Upper lobe of left lung (tissue), 6 donors: ENCODE results near the gene SEL1L3. TPM values are rescaled to one million over a fixed set of nuclear protein-coding genes. Genes with fewer than 3 reads are reported as not detected.

Source experiments
- ATAC-seq, 2 donors: fragments of 200-7000 bp; cut with Tn5 transposase; one replicate each; pipeline ENCODE4 v1.9.1; 2022; ENCODE audit warnings: mild to moderate bottlenecking in 2 of 2, moderate library complexity in 2 of 2; ENCODE audit not compliant: low FRiP score in 2 of 2
- DNase-seq, 2 donors: peaks; one replicate each; pipeline ENCODE4 v3.0.0-alpha.2; 2019 to 2020
- H3K27ac ChIP-seq, 4 donors: fragments of 200-600 bp; sonication (generic); one replicate each; pipeline ENCODE4 v1.5.1; 2016 to 2019
- H3K27me3 ChIP-seq, 4 donors: fragments of 200-600 bp; sonication (generic); one replicate each; pipeline ENCODE4 v1.5.1; 2017 to 2019
- H3K36me3 ChIP-seq, 4 donors: fragments of 200-600 bp; sonication (generic); one replicate each; pipeline ENCODE4 v1.5.1; 2016 to 2019
- H3K4me1 ChIP-seq, 4 donors: fragments of 200-600 bp; sonication (generic); one replicate each; pipeline ENCODE4 v1.5.1; 2018 to 2019
- H3K4me3 ChIP-seq, 4 donors: fragments of 200-600 bp; sonication (generic); one replicate each; pipeline ENCODE4 v1.5.1; 2017 to 2019; ENCODE audit warnings: mild to moderate bottlenecking in 2 of 4, moderate library complexity in 1 of 4
- H3K9me3 ChIP-seq, 4 donors: fragments of 200-600 bp; sonication (generic); one replicate each; pipeline ENCODE4 v1.5.1; 2018 to 2019
- EP300 ChIP-seq, 4 donors: sonication (generic); formaldehyde crosslinking; IDR thresholded peaks; one replicate each; pipeline ENCODE4 v1.5.1; 2017; ENCODE audit warnings: antibody characterized with exemption in 4 of 4, control low read depth in 2 of 4
- POLR2A ChIP-seq, 4 donors: fragments of 450-650 bp; IDR thresholded peaks; one replicate each; pipeline ENCODE4 v1.5.1; 2016 to 2017; ENCODE audit warnings: antibody characterized with exemption in 4 of 4, mild to moderate bottlenecking in 2 of 4
- POLR2AphosphoS5 ChIP-seq, 2 donors: sonication (generic); formaldehyde crosslinking; IDR thresholded peaks; one replicate each; pipeline ENCODE4 v1.5.1; 2017; ENCODE audit warnings: antibody characterized with exemption in 2 of 2
- WGBS, 2 donors: methylation state at CpG; one replicate each; pipeline ENCODE4 v1.1.5; 2017 to 2018; 5-methylcytosine and 5-hydroxymethylcytosine counted together
- total RNA-seq, 6 donors: library from RNA; depleted of rRNA in 4 of 6; stranded (reverse); fragments of >200 nt in 4 of 6; gene quantifications; one replicate each; pipeline versions ENCODE4 v1.1.0 to v1.2.1, GENCODE V29; 2016 to 2021
- TF ChIP-seq, protein P1 (sequence below), 6 experiments: fragments of 450-650 bp in 4 of 6; fragments of 200-600 bp in 2 of 6; sonication (generic) in 2 of 6; IDR thresholded peaks; one replicate each; pipeline ENCODE4 v1.5.1; 2016 to 2019; ENCODE audit warnings: antibody characterized with exemption in 6 of 6
- donor health status: DM: no; HTN: no; CAD: no; lungs with moderate emphysema.
- donor health status: DM: no; HTN: yes; CAD: no; lungs with severe emphysema.

The SEL1L3 gene
- total RNA-seq, 6 donors from 2014 or later: 41.7 to 197 (median 64.7) TPM

DNA sequence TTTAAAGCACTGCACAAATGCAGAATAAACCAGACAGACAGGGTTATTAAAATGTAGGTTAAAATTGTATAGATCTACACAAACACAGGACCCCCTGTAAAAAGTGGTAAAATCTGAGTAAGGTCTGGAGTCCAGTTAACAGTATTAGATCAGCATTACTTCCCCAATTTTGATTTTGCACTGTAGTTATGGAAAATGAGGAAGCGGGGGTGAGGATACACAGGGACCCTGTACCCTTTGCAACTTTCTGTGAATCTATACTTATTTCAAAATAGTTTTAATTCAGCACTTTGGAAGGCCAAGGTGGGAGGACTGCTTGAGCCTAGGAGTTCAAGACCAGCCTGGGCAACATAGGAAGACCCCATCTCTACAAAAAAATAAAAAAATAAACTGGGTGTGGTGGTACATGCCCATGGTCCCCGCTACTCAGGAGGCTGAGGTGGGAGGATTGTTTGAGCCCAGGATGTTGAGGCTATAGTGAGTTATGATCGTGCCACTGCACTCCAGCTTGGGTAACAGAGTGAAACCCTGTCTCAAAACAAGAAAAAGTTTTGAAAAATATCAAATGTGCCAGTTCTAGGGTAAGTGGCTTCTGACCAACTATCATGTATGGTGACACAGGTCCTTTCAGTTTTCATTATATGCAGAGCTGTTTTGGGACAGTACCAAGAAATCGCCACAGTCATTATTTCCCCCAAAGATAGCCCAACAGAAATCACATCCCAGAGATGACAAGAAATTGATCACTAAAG lies 17.7 kb downstream of the SEL1L3 start:
- TF ChIP-seq POLR2AphosphoS5 (IDR thresholded peaks at IDR 0.05): no peak
- no peak for TF ChIP-seq EP300 (IDR thresholded peaks at IDR 0.05)
- TF ChIP-seq, protein P1, sequence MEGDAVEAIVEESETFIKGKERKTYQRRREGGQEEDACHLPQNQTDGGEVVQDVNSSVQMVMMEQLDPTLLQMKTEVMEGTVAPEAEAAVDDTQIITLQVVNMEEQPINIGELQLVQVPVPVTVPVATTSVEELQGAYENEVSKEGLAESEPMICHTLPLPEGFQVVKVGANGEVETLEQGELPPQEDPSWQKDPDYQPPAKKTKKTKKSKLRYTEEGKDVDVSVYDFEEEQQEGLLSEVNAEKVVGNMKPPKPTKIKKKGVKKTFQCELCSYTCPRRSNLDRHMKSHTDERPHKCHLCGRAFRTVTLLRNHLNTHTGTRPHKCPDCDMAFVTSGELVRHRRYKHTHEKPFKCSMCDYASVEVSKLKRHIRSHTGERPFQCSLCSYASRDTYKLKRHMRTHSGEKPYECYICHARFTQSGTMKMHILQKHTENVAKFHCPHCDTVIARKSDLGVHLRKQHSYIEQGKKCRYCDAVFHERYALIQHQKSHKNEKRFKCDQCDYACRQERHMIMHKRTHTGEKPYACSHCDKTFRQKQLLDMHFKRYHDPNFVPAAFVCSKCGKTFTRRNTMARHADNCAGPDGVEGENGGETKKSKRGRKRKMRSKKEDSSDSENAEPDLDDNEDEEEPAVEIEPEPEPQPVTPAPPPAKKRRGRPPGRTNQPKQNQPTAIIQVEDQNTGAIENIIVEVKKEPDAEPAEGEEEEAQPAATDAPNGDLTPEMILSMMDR (IDR thresholded peaks at IDR 0.05): no peak
- TF ChIP-seq POLR2A (IDR thresholded peaks at IDR 0.05): no peak
- H3K9me3 ChIP-seq: no peaks in the 10 kb centered on the region
- H3K27ac ChIP-seq: no peak overlapping the region
- no peak for DNase-seq
- 75 to 80% methylated on average over 4 of the region's 4 CpGs for WGBS, 2 donors
- H3K27me3 ChIP-seq: no peaks in the 10 kb centered on the region
- H3K36me3 ChIP-seq: peaks cover 0 to 5% (median 2%) of the 10 kb centered on the region in 4 donors
- H3K4me3 ChIP-seq: no peak overlapping the region
- ATAC-seq: peak in 1 of 2 donors; percentile 53
- H3K4me1 ChIP-seq: peaks cover 18 to 38% (median 27%) of the 10 kb centered on the region in 4 donors

DNA sequence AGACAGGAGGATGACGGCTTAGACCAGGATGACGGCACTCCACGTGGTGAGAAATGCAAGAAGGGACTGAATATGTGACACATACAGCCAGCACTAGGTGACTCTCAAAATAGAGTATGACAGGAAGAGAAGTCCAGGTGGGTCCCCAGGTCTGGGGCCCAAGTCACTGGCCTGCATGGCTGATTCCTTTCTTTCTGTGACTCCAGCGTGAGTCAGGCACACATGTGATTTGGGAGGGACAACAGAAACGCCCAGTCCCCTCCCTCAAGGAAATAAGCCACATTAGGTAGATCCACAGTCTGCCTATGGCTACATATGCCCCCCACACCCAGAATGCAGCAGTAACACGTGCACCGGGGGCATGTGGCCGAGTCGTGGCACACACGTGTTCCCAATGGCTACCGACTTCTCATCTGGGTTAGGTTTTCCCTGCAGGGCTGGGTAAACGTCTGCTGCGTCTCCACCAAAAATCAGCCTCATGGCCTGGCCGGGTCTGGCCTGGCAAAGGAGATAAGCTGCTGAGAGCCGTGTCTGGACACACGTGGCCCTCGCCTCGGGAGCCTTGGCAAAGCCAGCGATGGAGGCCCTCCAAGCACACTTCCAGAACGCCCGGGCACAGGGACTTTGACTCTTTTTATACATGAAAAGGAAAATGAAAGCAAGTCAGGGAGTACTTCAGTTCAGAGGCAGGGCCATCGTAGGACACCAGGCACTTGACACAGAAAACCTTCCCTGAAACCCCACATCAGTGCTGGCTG lies 19.3 kb downstream of the SEL1L3 start:
- Histone ChIP-seq H3K4me1 (peaks cover 18 to 38% (median 25%) of the 10 kb centered on the region in 4 donors), H3K36me3 (peaks cover 0 to 5% (median 2%) of the 10 kb centered on the region in 4 donors), H3K9me3 (no peaks in the 10 kb centered on the region), H3K27ac (peak overlapping the region; percentile 20 to 76 (median 66)), H3K4me3 (peak overlapping the region in 3 of 4 donors; percentile 7 to 36 (median 36)), H3K27me3 (no peaks in the 10 kb centered on the region)
- no peak for TF ChIP-seq POLR2AphosphoS5 (IDR thresholded peaks at IDR 0.05)
- no peak for TF ChIP-seq EP300 (IDR thresholded peaks at IDR 0.05)
- no peak for TF ChIP-seq POLR2A (IDR thresholded peaks at IDR 0.05)
- TF ChIP-seq, protein P1 (IDR thresholded peaks at IDR 0.05): no peak
- ATAC-seq (peak; percentile 47 to 78), DNase-seq (peak; percentile 69 to 75)
- 51 to 54% methylated on average over 13 to 22 of the region's 22 CpGs for WGBS, 2 donors

DNA sequence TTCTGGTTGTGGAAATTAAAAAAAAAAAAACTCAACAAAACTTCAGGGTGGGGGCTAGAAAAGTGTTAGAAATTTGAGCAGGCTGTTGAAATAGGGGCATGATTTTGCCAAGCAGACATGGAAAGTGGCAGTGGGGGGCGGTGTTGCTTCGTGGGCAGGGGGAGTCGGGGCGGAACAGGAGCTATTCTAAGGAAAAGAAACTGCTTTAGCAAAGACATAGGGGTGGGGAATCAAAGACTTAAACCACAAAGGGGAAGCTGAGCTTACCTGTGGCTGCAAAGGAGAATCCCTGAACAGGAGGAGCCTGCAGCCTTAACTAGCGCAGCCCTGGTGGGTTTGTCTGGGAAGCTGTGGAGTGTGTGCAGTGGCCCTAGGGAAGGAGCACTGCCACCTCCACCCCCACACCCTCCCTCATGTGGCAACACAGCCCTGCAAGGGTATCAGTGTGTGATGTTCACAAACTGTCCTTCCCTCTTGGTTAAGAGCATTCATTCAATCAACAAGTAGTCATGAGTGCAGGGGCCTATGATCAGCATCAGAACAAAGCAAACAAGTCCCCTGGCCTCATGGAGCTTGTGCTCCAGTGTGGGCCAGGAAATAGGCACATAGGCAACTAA lies 20.5 kb downstream of the SEL1L3 start:
- no peaks in the 10 kb centered on the region for H3K27me3 ChIP-seq
- 60 to 64% methylated on average over 5 of the region's 5 CpGs for WGBS, 2 donors
- ATAC-seq (peak in 1 of 2 donors; percentile 42), DNase-seq (no peak)
- peaks cover 18 to 38% (median 25%) of the 10 kb centered on the region in 4 donors for H3K4me1 ChIP-seq
- no peak overlapping the region for H3K4me3 ChIP-seq
- TF ChIP-seq POLR2A (IDR thresholded peaks at IDR 0.05) (no peak), EP300 (IDR thresholded peaks at IDR 0.05) (no peak)
- no peaks in the 10 kb centered on the region for H3K9me3 ChIP-seq
- H3K36me3 ChIP-seq: peaks cover 0 to 5% (median 1%) of the 10 kb centered on the region in 4 donors
- peak overlapping the region in 1 of 4 donors; percentile 10 for H3K27ac ChIP-seq

DNA sequence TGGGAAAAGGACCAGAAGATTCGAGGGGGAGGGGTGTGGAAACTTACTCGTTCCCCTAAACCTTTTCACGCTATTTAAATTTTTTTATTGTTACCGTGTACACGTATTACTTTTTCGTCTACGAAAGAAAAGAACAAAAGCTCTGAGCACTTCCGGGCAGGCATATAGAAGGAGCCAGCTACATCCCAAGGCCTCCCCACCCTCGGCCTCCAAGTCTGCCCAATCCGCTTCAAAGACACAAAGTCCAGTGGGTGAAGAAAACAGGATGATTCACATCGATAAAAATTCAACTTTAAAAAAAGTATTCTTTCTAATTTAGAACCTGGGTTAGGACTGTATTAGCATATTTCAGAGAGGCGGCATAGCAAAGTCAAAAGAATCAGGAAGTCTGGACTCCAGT lies 23.1 kb downstream of the SEL1L3 start:
- DNase-seq: no peak
- no peak overlapping the region for H3K27ac ChIP-seq
- no peaks in the 10 kb centered on the region for H3K9me3 ChIP-seq
- H3K27me3 ChIP-seq: no peaks in the 10 kb centered on the region
- H3K4me1 ChIP-seq: peaks cover 18 to 26% (median 22%) of the 10 kb centered on the region in 4 donors
- 90 to 91% methylated on average over 12 of the region's 12 CpGs for WGBS, 2 donors
- TF ChIP-seq, protein P1 (IDR thresholded peaks at IDR 0.05): no peak
- no peak for TF ChIP-seq POLR2AphosphoS5 (IDR thresholded peaks at IDR 0.05)
- TF ChIP-seq POLR2A (IDR thresholded peaks at IDR 0.05): no peak
- no peak for TF ChIP-seq EP300 (IDR thresholded peaks at IDR 0.05)
- ATAC-seq: no peak
- H3K36me3 ChIP-seq: no peaks in the 10 kb centered on the region
- H3K4me3 ChIP-seq: no peak overlapping the region

DNA sequence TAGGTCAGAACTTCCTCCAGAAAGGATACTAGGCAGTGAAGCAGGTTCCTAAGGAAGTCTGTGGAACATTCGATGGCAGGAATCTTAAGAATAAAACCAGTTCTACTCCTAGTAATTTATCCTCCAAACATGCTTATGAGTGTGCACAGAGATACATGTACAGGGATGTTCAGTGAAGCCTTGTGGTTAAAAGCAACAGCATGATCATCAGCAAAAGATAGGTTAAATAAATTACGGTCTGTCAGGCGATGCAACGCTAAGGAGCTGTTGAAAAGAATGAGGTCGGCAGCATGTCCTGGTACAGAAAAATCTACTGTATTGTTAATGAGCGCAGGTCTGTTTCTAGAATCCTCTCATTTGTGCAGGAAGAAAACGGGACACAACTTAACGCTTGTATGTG lies 23.6 kb downstream of the SEL1L3 start:
- DNase-seq (no peak), ATAC-seq (no peak)
- H3K4me1 ChIP-seq: peaks cover 14 to 22% (median 19%) of the 10 kb centered on the region in 4 donors
- no peaks in the 10 kb centered on the region for H3K9me3 ChIP-seq
- H3K27ac ChIP-seq: no peak overlapping the region
- no peaks in the 10 kb centered on the region for H3K27me3 ChIP-seq
- TF ChIP-seq EP300 (IDR thresholded peaks at IDR 0.05) (no peak), POLR2AphosphoS5 (IDR thresholded peaks at IDR 0.05) (no peak)
- TF ChIP-seq, protein P1 (IDR thresholded peaks at IDR 0.05): no peak
- H3K4me3 ChIP-seq: no peak overlapping the region
- 84 to 85% methylated on average over 8 of the region's 8 CpGs for WGBS, 2 donors
- no peaks in the 10 kb centered on the region for H3K36me3 ChIP-seq
